CD4-positive, alpha-beta T cell treated with Interleukin-2 at 100 ng/mL for 4 hours (primary cell): ENCODE measurements around the gene PCDHGC5.

Experiments
- DNase-seq: peaks from one replicate; pipeline ENCODE4 v3.0.0-alpha.2; 2020; ENCODE audit warnings: low spot score

The PCDHGC5 gene

GRCh38 chr5:141490771-141491170 lies 1.9 kb downstream of the PCDHGC5 start:
- DNase-seq, result no peak

GRCh38 chr5:141491323-141492167 lies 2.7 kb downstream of the PCDHGC5 start:
- no peak for DNase-seq

- DNase-seq, result no peak
Observed at GRCh38 chr5:141492168-141492885, 3.4 kb downstream of the PCDHGC5 start.

- no peak for DNase-seq
Observed at GRCh38 chr5:141493500-141494422, 4.9 kb downstream of the PCDHGC5 start.

- DNase-seq, result no peak
Observed at GRCh38 chr5:141494761-141495452, 6.0 kb downstream of the PCDHGC5 start.

- DNase-seq, result no peak
Observed at GRCh38 chr5:141495453-141495811, 6.6 kb downstream of the PCDHGC5 start.

- DNase-seq, result no peak
Observed at GRCh38 chr5:141496038-141496437, 7.2 kb downstream of the PCDHGC5 start.

- no peak for DNase-seq
Observed at GRCh38 chr5:141501761-141502160, 12.9 kb downstream of the PCDHGC5 start.

- no peak for DNase-seq
Observed at GRCh38 chr5:141503681-141504080, 14.8 kb downstream of the PCDHGC5 start.

GRCh38 chr5:141504216-141504615 lies 15.3 kb downstream of the PCDHGC5 start:
- no peak for DNase-seq

GRCh38 chr5:141506381-141507155 lies 17.7 kb downstream of the PCDHGC5 start:
- DNase-seq, result no peak

GRCh38 chr5:141507387-141508091 lies 18.7 kb downstream of the PCDHGC5 start:
- no peak for DNase-seq

- DNase-seq, result no peak
Observed at GRCh38 chr5:141508440-141508797, 19.5 kb downstream of the PCDHGC5 start.

- DNase-seq, result no peak
Observed at GRCh38 chr5:141508798-141509611, 20.1 kb downstream of the PCDHGC5 start.

- no peak for DNase-seq
Observed at GRCh38 chr5:141510160-141510559, 21.3 kb downstream of the PCDHGC5 start.

GRCh38 chr5:141510850-141511601 lies 22.1 kb downstream of the PCDHGC5 start:
- DNase-seq, result no peak

GRCh38 chr5:141511771-141512325 lies 23.0 kb downstream of the PCDHGC5 start:
- DNase-seq, result no peak

GRCh38 chr5:141512390-141512910 lies 23.6 kb downstream of the PCDHGC5 start:
- peak; percentile 84 for DNase-seq
